ENCODE data around the gene IPMK. TPM values are rescaled to one million over a fixed set of nuclear protein-coding genes. Genes with fewer than 3 reads are reported as not detected.

The IPMK gene
- total and polyA plus RNA-seq, 9 of the 15 experiments (the other 6 are each of a cell fraction or from before 2014, with no cell fraction given), result 0.98 to 4.4 (median 2.7) TPM

DNA sequence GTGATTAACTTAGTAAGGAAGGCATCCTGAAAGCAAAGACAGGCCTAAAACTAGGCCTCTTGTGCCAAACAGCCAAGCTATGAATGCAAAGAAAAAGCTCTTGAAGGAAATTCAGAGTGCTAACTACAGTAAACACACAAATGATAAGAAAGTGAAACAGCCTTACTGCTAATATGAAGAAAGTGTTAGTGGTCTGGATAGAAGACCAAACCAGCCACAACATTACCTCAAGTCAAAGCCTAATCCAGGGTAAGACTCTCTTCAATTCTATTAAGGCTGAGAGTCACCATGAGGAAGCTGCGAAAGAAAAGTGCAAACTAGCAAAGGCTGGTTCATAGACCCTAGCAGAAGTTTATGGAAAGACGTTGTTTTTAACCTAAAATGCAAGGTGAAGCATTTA is 66.0 kb downstream of the IPMK start:
- Histone ChIP-seq H3K9me3 (replicated peaks; ENCODE audit: control insufficient read depth, insufficient read depth, low read depth, low read length) (no peaks in the 10 kb centered on the region), H3K79me2 (ENCODE audit: control insufficient read depth, insufficient read depth, low read length) (no peaks in the 10 kb centered on the region), H3K4me1 (replicated peaks in 1 of 2; ENCODE audit: control insufficient read depth in 2 of 2, insufficient read depth in 2 of 2, low read length in 2 of 2) (no peaks in the 10 kb centered on the region), H3K27ac (ENCODE audit: extremely low read depth, low read depth, low read length) (no peak overlapping the region), H3K4me3 (no peak overlapping the region), H2AFZ (ENCODE audit: low read depth, low read length) (no peak overlapping the region), H3K9ac (ENCODE audit: insufficient read depth in 1 of 2, low read depth in 2 of 2, low read length in 2 of 2) (no peak overlapping the region), H3K4me2 (ENCODE audit: insufficient read depth, low read length) (no peak overlapping the region), H3K27me3 (ENCODE audit: control insufficient read depth in 2 of 2, insufficient read depth in 2 of 2, low read length in 2 of 2) (no peaks in the 10 kb centered on the region), H3K9me1 (ENCODE audit: control insufficient read depth, insufficient read depth, low read length) (no peaks in the 10 kb centered on the region), H4K20me1 (replicated peaks; ENCODE audit: control insufficient read depth, insufficient read depth, low read length) (no peaks in the 10 kb centered on the region), H3K36me3 (ENCODE audit: control insufficient read depth, insufficient read depth, low read length) (no peaks in the 10 kb centered on the region; the same call in 2 of the 3 replicates)
- ChIA-PET POLR2A (interaction anchor here (0.8 to 1.5 kb wide), 2 partner anchors 10 to 23 kb away, joined by 3 read pairs; no protein-coding TSS in a partner anchor), CTCF (ENCODE audit: low intra/inter-chr PET ratio) (interaction anchor here (0.7 kb wide), 1 partner anchor 103 kb away, joined by 3 read pairs; no protein-coding TSS in a partner anchor)
- intact Hi-C loops (cut with micrococcal nuclease) (no loop called here), in situ Hi-C loops (cut with MboI) (no loop called here)
- WGBS (ENCODE audit: insufficient coverage, low coverage, missing lambda C conversion rate), result 79% methylated on average over 2 of the region's 2 CpGs
- FAIRE-seq (no peak), DNase-seq (ENCODE audit: extremely low read depth in 1 of 4, low spot score in 3 of 4) (no peak), ATAC-seq (no peak)
- no TSS peak for BruUV-seq (replicated peaks)
- TF ChIP-seq FOXP1 (CRISPR knock-in tag; IDR thresholded peaks at IDR 0.05) (no peak), RB1 (IDR thresholded peaks at IDR 0.05; ENCODE audit: low read depth) (no peak), KDM4B (IDR thresholded peaks at IDR 0.05; ENCODE audit: borderline replicate concordance in 2 of 2, low read depth in 1 of 2) (no peak), ZNF12 (CRISPR knock-in tag; IDR thresholded peaks at IDR 0.05) (no peak), ZNF253 (CRISPR knock-in tag; conservative IDR thresholded peaks at IDR 0.05) (no peak), ZNF121 (CRISPR knock-in tag; conservative IDR thresholded peaks at IDR 0.05) (no peak), HNRNPLL (IDR thresholded peaks at IDR 0.05; ENCODE audit: low read depth, low read length, poor library complexity, severe bottlenecking) (no peak), MEF2A (IDR thresholded peaks at IDR 0.05; ENCODE audit: control insufficient read depth, low read depth, low read length) (no peak), ARHGAP35 (IDR thresholded peaks at IDR 0.05; ENCODE audit: partially characterized antibody) (no peak), ZNF318 (IDR thresholded peaks at IDR 0.05; ENCODE audit: borderline replicate concordance in 1 of 2, low read depth in 1 of 2) (no peak), ZC3H4 (CRISPR knock-in tag; IDR thresholded peaks at IDR 0.05; ENCODE audit: borderline replicate concordance) (no peak), BMI1 (IDR thresholded peaks at IDR 0.05; ENCODE audit: low read length) (no peak)
- TF ChIP-seq, protein P1, sequence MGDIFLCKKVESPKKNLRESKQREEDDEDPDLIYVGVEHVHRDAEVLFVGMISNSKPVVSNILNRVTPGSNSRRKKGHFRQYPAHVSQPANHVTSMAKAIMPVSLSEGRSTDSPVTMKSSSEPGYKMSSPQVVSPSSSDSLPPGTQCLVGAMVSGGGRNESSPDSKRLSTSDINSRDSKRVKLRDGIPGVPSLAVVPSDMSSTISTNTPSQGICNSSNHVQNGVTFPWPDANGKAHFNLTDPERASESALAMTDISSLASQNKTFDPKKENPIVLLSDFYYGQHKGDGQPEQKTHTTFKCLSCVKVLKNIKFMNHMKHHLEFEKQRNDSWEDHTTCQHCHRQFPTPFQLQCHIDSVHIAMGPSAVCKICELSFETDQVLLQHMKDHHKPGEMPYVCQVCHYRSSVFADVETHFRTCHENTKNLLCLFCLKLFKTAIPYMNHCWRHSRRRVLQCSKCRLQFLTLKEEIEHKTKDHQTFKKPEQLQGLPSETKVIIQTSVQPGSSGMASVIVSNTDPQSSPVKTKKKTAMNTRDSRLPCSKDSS (IDR thresholded peaks at IDR 0.05; ENCODE audit: low read depth, partially characterized antibody), result no peak
